Left lobe of liver (tissue), 2 donors: ENCODE measurements around the gene EFCAB6. TPM values are rescaled to one million over a fixed set of nuclear protein-coding genes. Genes with fewer than 3 reads are reported as not detected.

Experiments used
- ATAC-seq: fragments of 200-7000 bp; cut with Tn5 transposase; one replicate; pipeline ENCODE4 v1.9.1; 2020; ENCODE audit warnings: mild to moderate bottlenecking, moderate library complexity
- DNase-seq: peaks from one replicate; pipeline ENCODE4 v3.0.0-alpha.2; 2020; ENCODE audit warnings: low spot score
- total RNA-seq: library from RNA; stranded (reverse); gene quantifications from one replicate; pipeline ENCODE4 v1.2.1, GENCODE V29; 2021
- donor health status: DM: no; HTN: no; CAD: no; lungs with moderate emphysema.
- donor health status: DM: no; HTN: yes; CAD: no.

EFCAB6 gene
- total RNA-seq, 1 donor from 2014 or later, result 0.45 TPM

- no peak for ATAC-seq
- peak; percentile 32 for DNase-seq
Observed at GRCh38 chr22:43818981-43819380, 6.9 kb upstream of the EFCAB6 start.

DNA sequence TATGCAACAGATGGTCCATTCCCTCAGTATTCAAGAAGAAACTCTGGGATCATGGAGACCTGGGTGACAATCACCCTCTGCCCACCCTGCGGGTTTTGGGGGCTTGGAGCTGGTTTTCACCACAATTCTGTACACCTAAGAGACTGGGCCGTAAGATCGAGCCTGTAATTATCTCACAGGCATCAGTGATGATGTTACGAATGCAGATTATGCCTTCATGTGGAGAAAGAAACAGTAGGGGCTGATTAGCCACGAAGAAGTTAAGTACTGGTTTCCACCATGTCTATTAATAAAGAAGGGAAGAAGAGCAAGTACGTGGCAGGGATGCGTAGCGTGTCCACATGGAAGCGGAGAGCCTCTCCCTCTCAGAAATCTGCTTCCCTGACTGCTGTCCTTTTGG, 5.3 kb upstream of the EFCAB6 start:
- DNase-seq (no peak), ATAC-seq (no peak)

DNA sequence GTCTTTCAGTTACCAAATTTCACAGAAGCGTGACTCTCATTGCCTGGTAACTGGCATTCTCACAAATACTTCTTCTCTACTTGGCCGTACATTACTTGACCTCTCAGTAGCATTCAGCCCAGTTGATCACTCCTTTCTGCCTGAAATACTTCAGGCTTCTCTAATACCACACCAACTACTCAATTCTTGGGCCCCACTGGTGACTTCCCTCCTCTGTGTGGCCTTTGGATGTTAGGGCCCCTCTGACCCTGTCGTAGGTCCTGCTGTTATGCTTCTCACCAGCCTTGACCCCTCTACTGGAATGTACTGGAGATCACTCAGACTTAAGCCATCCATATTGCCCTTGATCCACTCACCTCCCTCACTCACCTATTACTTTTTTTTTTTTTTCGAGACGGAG, 2.2 kb upstream of the EFCAB6 start:
- ATAC-seq, result no peak
- DNase-seq, result no peak

- ATAC-seq (no peak), DNase-seq (no peak)
Observed at GRCh38 chr22:43812890-43813289, 785 bp upstream of the EFCAB6 start.

- DNase-seq, result no peak
Observed at GRCh38 chr22:43811777-43812148, 342 bp downstream of the EFCAB6 start.

GRCh38 chr22:43802897-43803495, 9.1 kb downstream of the EFCAB6 start:
- DNase-seq, result no peak

More at GRCh38 chr22:43811777-43812148, 342 bp downstream of the EFCAB6 start:
- ATAC-seq, result peak; percentile 43

DNA sequence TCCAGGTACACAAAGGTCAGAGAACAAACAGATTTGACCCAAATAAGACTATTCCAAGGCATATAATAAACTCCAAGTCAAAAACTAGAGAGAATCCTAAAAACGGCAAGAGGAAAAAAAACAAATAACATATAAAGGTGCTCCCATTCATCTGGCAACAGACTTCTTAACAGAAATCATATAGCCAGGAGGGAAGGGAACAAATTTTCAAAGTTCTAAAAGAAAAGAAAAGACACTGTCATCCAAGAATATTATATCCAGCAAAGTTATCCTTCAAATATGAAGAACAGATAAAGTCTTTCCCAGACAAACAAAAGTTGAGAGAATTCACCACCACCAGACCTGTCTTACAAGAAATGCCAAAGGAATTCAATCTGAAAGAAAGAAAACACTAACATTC, 11.1 kb downstream of the EFCAB6 start:
- no peak for DNase-seq
- no peak for ATAC-seq

More at GRCh38 chr22:43802897-43803495, 9.1 kb downstream of the EFCAB6 start:
- no peak for ATAC-seq

DNA sequence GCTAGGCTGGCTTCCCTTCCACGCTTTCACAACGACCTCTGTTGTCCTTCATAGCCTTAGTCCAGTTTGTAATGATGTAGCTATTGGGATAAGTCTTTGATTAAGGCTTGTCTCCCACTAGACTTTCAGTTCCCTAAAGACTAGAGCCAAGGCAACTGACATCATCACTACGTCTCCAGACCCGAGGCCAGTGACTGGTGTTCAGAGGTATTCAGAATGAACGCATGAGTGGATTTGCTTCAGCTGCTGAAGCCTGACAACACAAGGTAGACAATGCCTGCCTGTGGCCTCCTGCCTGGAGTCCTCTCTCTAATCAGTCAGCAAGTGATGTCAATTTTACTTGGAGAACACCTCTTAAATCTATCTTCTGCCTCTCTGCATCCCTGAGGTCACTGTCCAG, 13.6 kb downstream of the EFCAB6 start:
- ATAC-seq (no peak), DNase-seq (no peak)

- DNase-seq, result no peak
- ATAC-seq, result peak; percentile 39
Observed at GRCh38 chr22:43796567-43796966, 15.5 kb downstream of the EFCAB6 start.

DNA sequence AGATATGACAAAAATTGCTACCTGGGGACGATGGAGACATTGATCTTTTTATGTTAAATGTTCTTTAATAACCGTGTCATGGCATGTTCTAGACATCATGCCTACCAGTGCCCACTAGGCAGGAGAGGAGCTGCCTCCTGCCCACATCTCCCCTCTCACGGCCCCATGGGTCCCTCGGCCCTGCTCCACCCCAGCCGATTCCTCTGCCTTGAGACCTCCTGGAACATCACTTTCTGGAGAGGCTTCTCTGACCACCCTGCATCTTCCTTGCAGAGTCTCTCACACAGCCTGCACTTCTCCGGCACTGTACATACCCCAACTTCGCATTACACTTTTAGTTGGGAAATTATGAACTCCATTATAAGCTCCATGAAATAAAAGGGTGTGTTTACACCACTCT, 16.8 kb downstream of the EFCAB6 start:
- DNase-seq, result no peak
- no peak for ATAC-seq

GRCh38 chr22:43792905-43793304, 19.2 kb downstream of the EFCAB6 start:
- DNase-seq (no peak), ATAC-seq (no peak)

GRCh38 chr22:43789452-43789851, 22.7 kb downstream of the EFCAB6 start:
- ATAC-seq (no peak), DNase-seq (no peak)

- ATAC-seq (no peak), DNase-seq (no peak)
Observed at GRCh38 chr22:43783777-43784176, 28.3 kb downstream of the EFCAB6 start.

GRCh38 chr22:43782448-43782847, 29.7 kb downstream of the EFCAB6 start:
- no peak for ATAC-seq

DNA sequence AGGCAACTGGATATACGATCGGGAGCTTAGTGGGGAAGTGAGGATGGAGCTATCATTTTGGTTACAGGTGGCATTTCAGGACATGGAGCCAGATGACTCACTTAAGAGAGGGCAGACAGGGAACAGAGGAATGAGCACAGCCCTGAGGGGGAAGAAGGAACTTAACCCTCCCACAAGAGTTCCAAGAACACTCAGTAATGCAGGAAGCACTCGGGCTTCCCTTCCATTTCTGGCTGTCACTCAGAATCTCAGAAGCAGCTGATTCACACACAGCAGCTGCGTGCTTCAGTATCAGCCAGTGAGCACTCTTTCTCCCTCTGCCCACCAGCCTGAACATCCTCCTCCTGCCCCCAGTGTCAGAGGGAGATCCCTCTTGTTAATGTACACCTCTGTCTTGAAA, 34.8 kb downstream of the EFCAB6 start:
- no peak for ATAC-seq

More at GRCh38 chr22:43782448-43782847, 29.7 kb downstream of the EFCAB6 start:
- no peak for DNase-seq

GRCh38 chr22:43776081-43776670, 35.9 kb downstream of the EFCAB6 start:
- ATAC-seq (no peak), DNase-seq (no peak)

More for the DNA sequence above, 34.8 kb downstream of the EFCAB6 start:
- DNase-seq, result no peak

- DNase-seq, result no peak
Observed at GRCh38 chr22:43774318-43774915, 37.7 kb downstream of the EFCAB6 start.

GRCh38 chr22:43772831-43773230, 39.3 kb downstream of the EFCAB6 start:
- no peak for ATAC-seq

More at GRCh38 chr22:43774318-43774915, 37.7 kb downstream of the EFCAB6 start:
- ATAC-seq, result no peak

DNA sequence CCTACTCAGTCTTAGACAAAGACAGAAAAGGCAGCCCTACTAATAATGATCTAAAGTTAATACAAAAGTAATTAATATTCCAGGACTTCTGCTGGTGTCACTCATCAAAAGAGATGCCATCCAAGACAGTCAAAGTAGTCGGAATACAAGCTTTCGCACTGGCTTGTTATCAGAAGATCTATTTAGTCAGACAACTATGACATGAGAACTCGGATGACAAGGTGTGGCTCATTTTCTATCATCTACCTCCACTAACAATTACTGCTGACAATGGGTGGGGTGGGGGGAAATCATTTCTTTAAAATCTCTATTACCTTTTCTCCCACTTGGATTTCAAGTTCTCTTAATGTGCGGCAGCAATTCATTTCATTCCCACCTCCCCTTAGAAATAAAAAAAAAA, 56.7 kb downstream of the EFCAB6 start:
- ATAC-seq (no peak), DNase-seq (no peak)

More at GRCh38 chr22:43772831-43773230, 39.3 kb downstream of the EFCAB6 start:
- DNase-seq, result no peak

GRCh38 chr22:43755011-43755410, 57.1 kb downstream of the EFCAB6 start:
- DNase-seq, result no peak
- ATAC-seq, result no peak

GRCh38 chr22:43754176-43754575, 57.9 kb downstream of the EFCAB6 start:
- ATAC-seq (no peak), DNase-seq (no peak)

DNA sequence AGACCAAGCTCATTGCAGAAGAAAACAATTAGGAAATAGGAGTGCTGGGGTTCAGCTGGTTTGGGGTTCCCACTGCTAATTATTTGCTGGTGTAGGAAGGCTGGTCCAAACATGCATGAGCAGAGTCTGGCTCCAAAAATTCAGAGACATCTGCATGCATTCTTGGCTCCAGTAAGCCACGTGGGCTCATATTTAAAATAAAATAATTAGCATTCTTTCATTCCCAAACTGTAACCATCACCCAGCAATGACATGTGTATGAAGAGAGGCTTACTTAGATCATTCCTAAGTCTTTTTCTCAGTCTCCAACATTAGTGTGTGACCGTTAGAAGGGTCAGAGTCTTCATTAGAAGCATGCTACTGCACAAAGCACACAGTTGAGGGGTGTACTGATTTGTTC, 58.4 kb downstream of the EFCAB6 start:
- DNase-seq (no peak), ATAC-seq (no peak)
